HG03103 (cell line): ENCODE results near the gene EIF4E.
"Not testable (repeated sequence)": the region's sequence is repeated elsewhere in the genome, so short reads cannot be mapped to it uniquely, and the experiment has no call there.

Source experiments
- ATAC-seq: cut with Tn5 transposase; IDR thresholded peaks from one replicate; pipeline ENCODE4 v1.9.1; 2021; ENCODE audit warnings: low read depth; ENCODE audit not compliant: unreplicated experiment

The EIF4E gene

DNA sequence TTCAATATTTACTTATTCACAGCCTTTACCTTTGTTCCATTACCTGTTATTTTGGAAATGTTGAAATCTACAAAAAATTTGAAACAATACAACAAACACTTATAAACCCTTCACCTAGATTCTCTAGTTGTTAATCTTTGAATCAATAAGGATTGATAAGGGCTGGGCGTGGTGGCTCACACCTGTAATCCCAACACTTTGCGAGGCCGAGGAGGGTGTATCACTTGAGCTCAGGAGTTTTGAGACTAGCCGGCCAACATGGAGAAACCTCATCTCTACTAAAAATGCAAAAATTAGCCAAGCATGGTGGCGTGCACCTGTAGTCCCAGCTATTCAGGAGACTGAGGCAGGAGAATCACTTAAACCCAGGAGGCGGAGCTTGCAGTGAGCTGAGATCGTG, 5.9 kb upstream of the EIF4E start:
- not testable (repeated sequence) for ATAC-seq

DNA sequence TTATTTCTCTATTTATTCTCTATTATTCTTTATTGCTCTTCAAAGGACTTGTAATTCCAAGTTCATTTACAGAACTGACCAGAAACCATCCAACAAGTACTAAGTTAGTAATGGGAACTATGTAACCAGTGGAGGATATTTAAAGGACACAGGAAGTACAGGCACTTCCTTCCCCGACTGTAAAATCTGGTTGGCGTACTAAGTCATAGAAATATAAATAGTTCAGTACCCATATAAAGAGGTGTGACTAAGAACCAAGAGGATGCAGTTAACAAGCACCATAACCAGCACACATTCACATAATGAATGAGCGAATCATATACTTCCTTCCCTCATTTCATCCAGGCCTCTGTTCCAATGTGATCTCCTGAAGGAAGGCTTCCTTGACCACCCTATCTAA, 3.6 kb upstream of the EIF4E start:
- ATAC-seq: no peak

DNA sequence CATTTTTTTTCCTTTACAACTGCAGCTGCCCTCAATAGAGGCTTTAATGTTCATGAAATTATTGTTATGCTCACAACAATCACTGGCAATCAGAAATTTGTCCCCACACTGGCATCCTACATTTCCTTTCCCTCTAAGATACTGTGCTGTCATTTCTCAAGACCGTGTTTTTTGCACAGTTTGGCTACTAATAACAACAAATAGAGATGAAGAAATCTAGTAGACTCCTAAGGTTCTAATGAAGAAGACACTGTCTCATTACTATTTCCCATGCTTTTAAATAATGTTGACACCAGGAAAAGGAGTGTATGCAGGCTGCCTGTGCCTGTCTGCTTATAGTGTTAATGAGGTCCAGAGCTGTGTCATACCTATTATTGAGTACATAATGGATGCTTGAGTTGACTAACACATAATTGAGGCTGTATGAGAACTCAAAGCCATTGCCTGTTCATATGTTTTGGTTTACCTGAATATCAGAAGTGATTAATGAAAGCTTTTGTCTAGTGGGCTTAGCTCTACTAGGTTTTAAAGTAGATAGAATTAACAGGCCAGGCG, 1.5 kb upstream of the EIF4E start:
- ATAC-seq: no peak

DNA sequence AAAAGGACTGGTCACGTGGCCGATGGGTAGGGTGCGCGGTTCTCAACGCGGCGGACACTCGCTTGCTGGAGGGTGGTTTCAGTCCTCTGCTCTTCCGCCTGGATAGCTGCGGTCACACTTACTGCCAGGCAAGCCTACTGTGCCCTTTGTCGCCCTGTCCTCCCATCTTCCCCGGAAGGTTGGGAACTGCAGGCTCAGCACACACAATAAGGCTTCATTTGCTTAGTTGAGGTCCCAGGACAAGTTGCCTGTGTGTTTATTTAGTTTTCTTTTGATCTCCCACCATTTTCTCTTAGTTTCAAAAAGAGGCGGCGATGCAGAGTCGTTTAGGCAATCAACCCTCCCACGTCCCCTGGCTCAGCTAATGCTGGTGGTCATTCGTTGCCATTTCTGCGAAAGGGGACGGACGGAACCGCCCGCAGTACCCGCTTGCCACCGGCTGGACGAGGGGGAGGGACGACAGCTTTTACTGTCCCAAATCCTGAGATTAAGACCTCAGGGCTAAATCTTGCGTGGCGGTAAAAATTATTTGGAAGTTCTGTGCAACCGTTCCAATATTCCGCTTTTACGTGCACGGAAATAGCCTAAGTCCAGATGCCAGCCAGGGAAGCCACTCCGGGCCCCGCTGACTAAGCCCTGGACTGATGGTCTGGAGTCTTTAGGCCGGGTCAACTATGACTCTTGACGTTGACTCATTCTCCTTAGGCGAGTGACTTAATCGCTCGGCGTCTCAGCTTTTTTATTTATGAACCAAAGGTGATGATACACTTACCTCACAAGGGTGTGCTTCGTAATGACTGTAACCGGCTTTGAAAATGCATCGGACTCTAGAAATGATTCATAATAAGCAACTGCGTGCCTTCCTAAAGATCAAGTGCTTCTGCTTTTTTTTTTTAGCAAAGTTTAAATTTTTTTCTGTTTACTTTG, 671 bp upstream of the EIF4E start:
- peak; percentile 44 for ATAC-seq

- peak; percentile 31 for ATAC-seq
Measured at GRCh38 chr4:98928131-98928504, 815 bp downstream of the EIF4E start.

- ATAC-seq: not testable (repeated sequence)
Measured at GRCh38 chr4:98926257-98926656, 2.7 kb downstream of the EIF4E start.

DNA sequence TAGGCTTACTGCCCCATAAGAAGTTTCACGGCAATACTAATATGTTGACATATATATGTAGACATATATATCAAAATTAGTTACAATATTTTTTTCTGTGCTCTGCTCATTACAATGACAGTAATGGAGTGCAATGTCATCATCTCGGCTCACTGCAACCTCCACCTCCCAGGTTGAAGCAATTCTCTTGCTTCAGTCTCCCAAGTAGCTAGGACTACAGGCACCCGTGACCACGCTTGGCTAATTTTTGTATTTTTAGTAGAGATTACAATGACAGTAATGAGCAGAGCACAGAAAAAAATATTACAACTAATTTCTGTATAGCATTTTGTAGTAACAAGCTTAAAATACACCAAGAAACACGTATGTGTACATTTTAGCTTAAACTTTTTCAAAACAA, 7.6 kb downstream of the EIF4E start:
- ATAC-seq: no peak

DNA sequence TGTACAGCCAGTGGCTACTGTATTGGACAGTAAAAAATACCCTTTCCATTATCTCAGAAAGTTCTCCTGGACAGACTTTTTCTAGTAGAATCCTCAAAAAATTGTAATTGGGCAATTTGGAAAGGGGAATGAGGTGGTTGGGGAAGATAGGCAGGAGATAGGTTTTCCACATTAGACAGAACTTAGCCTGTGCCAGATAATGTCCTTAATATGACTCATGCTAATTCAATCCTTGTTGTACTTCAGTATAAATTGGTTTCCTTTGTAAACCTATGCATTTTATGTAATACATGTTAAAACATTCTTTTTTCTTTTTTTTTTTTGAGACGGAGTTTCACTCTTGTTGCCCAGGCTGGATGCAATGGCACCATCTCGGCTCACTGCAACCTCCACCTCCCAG, 8.9 kb downstream of the EIF4E start:
- ATAC-seq: no peak

DNA sequence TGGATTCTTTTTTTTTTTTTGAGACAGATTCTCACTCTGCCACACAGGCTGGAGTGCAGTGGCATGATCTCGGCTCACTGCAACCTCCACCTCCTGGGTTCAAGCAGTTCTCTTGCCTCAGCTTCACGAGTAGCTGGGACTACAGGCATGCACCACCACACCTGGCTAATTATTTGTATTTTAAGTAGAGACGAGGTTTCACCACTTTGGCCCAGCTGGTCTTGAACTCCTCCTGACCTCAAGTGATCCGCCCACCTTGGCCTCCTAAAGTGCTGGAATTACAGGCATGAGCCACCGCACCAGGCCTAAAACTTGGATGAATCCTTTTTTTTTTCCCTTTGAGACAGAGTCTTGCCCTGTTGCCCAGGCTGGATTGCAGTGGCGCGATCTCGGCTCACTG, 18.2 kb downstream of the EIF4E start:
- ATAC-seq: not testable (repeated sequence)

DNA sequence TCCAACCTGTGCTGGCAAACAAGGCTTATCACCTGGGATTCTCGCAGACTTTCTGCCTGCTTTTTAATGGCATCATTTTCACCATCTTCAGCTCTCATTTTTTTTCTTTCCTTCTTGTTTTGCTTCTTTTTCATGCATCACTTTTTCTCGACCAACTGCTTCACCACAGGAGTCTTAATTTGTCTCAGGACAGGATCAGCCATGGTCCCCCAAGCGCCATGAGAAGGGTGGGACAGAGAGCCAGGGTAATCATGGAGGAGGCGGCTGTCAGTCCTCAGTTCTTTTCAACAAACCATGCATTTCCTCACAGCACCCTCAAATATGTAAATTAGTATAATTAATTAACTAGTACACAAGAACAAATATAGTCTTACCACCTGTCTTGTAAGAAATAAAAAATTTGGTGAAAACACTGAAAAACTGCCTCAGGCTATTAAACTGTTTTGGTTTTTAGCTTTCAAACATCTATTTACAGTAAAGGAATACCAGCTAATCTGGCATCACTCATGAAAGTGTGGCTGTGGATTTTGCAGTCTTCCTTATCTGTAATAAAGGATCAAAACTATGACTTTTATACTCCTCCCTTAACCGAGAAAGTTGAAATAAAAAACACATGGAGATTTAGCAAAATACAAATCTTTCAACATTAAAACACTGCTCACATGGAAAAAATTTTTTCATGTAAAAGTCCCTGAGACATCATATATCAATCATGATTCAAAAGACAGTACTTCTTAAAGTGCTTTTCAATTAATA, 19.1 kb downstream of the EIF4E start:
- ATAC-seq: no peak

- ATAC-seq: no peak
Measured at GRCh38 chr4:98908703-98909262, 20.1 kb downstream of the EIF4E start.

DNA sequence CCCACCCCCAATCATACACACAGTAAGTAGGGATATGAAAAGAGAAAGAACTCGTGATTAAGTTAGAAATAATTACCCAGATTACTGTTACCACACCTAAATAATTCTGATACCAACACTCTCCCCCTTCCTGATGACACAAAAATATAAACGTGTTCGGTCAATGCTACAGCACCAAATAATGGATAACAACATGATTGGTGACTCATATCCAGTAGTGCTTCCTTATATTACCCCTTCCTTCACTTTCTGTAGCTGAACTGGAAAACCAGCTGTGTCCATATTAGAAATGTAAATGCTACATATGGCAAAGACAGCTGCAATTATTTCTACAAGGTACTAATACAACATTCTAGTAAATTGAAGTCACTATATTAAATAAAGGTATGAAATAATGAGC, 20.8 kb downstream of the EIF4E start:
- no peak for ATAC-seq

DNA sequence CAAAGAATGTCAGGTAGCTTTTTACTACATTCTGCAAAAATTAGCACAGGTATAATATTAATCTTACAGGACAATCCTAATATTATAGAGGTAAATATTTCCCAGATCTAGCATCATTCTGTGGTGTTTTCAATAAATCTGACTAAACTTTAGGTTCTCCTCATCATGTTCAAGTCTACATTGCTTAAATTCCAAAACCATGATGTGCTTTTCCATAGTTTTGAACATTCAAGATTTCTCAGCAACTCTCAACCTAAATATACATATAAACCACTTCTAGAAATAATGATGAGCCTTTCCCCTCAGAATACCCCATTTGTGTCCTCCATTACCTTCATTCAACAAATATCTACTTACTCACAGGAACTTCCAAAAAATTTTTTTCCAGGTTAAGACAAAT, 23.1 kb downstream of the EIF4E start:
- ATAC-seq: no peak

- ATAC-seq: no peak
Measured at GRCh38 chr4:98905297-98905696, 23.6 kb downstream of the EIF4E start.

DNA sequence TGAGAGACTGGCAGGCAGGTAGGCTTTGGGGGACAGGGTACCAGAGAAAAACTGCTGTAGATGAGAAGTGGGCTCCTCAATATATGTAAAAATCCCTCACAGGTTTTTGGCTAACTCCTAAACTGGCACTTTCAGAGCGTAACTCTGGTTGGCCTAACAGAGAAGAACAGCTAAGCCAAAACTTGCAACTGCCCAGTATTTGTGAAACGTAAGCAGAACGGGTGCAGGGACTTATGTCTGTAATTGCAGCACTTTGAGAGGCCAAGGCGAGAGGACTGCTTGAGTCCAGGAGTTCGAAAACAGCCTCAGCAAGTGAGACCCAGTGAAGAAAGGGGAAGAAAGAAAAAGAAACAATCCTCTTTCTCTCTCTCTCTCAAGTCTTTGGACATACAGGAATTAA, 25.0 kb downstream of the EIF4E start:
- ATAC-seq: no peak

DNA sequence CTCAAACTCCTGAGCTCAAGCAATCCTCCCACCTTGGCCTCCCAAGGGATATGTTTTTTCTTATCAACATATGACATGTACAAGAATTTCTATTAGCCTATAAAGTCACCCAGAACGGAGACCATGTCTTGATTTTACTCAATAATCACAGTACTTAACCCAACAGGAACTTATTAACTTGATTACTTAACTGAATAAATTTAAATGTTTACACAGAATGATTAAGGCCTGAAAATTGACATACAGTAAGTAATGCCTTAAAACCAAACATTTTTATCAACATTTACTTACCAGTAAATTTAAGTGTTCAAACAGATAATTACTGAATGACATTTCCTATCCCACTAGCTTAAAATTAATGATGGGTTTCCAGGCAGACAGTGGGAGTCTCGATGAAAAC, 25.4 kb downstream of the EIF4E start:
- no peak for ATAC-seq

- ATAC-seq: no peak
Measured at GRCh38 chr4:98899277-98899676, 29.7 kb downstream of the EIF4E start.

GRCh38 chr4:98891478-98892337, 37.2 kb downstream of the EIF4E start:
- no peak for ATAC-seq

DNA sequence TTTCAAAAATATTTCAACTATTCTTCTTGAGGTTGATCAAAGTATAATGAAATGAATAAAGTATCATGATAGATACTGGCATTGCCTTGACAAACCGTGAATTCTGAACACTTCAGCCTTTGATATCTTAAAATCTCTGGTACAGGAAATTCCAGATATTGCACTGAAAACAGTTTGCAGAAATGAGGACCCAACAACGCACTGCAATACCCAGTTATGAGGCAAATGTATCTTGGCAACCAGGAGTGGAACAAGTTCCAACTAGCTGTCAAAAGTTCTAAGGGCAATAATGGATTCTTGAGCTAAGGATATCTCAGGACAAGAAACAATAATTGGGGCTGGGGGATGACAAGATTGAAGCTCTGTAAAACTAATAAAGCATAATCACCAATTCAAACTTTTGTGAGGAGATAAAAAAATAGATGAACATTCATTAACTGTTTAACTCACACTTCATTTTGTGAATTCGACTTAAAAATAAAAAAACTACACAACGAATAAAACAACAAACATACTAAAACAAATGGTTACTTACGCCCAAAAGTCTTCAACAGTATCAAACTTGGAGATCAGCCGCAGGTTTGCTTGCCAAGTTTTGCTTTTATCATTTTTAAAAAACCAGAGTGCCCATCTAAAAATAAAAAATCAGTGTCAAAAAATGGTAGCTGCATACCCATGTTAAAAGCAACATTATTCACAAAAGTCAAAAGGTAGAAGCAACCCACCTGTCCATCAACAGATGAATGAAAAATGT, 38.1 kb downstream of the EIF4E start:
- no peak for ATAC-seq

DNA sequence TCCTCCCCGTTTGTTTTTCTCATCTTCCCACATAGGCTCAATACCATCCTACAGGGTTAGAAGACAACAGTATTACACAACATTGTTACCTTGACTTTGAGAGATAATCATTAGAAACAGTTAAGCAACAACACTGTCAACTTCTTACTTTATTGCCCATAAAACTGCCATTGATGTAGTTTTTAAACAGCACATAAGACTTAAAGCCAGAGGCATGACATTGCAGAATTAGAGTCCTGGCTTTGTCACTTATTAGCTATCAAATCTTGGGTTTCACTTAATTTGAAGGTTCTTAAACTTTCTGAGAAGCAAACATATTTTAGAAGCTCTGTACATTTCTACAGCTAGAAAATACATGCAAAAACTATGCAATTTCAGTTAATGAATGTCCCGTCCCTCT, 41.8 kb downstream of the EIF4E start:
- ATAC-seq: no peak
